IPS-15b (cell line): ENCODE results near the gene RUNDC3A.

Experiments
- H3K27me3 ChIP-seq: one replicate; pipeline ENCODE4 v1.6.1; 2013; ENCODE audit warnings: low read length; ENCODE audit not compliant: control insufficient read depth, insufficient read depth
- H3K36me3 ChIP-seq: one replicate; pipeline ENCODE4 v1.6.1; 2013; ENCODE audit warnings: low read length; ENCODE audit not compliant: control insufficient read depth, insufficient read depth
- H3K4me1 ChIP-seq: one replicate; pipeline ENCODE4 v1.6.1; 2013; ENCODE audit warnings: mild to moderate bottlenecking, low read length; ENCODE audit not compliant: control insufficient read depth, insufficient read depth
- H3K4me3 ChIP-seq: one replicate; pipeline ENCODE4 v1.5.1; 2013; ENCODE audit warnings: low read depth, low read length
- H3K9ac ChIP-seq: one replicate; pipeline ENCODE4 v1.6.1; 2013; ENCODE audit warnings: low read depth, mild to moderate bottlenecking, low read length
- H3K9me3 ChIP-seq: one replicate; pipeline ENCODE4 v1.6.1; 2013; ENCODE audit warnings: mild to moderate bottlenecking, low read length; ENCODE audit not compliant: control insufficient read depth, insufficient read depth

Gene RUNDC3A

GRCh38 chr17:44308320-44308818 is at the start of gene RUNDC3A:
TSS of gene RUNDC3A (plus strand) at chr17:44308601. CDS start at chr17:44308833, 232 bp downstream.
- Histone ChIP-seq H3K27me3 (no peaks in the 10 kb centered on the region), H3K4me3 (peak within 1 kb of the TSS; percentile 69), H3K4me1 (peaks cover 29% of the 10 kb centered on the region), H3K9ac (peak within 1 kb of the TSS; percentile 12), H3K36me3 (no peaks in the 10 kb centered on the region), H3K9me3 (no peaks in the 10 kb centered on the region)

- Histone ChIP-seq H3K4me1 (no peaks in the 10 kb centered on the region), H3K27me3 (no peaks in the 10 kb centered on the region), H3K9ac (no peak overlapping the region), H3K9me3 (no peaks in the 10 kb centered on the region), H3K4me3 (no peak overlapping the region), H3K36me3 (no peaks in the 10 kb centered on the region)
Observed at GRCh38 chr17:44258811-44259351, 49.5 kb upstream of the RUNDC3A start.

- no peaks in the 10 kb centered on the region for H3K36me3 ChIP-seq
- no peaks in the 10 kb centered on the region for H3K27me3 ChIP-seq
- H3K4me1 ChIP-seq = no peaks in the 10 kb centered on the region
- no peak overlapping the region for H3K4me3 ChIP-seq
- no peaks in the 10 kb centered on the region for H3K9me3 ChIP-seq
- H3K9ac ChIP-seq = no peak overlapping the region
Observed at GRCh38 chr17:44260296-44260695, 48.1 kb upstream of the RUNDC3A start.

GRCh38 chr17:44262654-44263225 is 45.7 kb upstream of the RUNDC3A start:
- no peak overlapping the region for H3K4me3 ChIP-seq
- no peaks in the 10 kb centered on the region for H3K27me3 ChIP-seq
- H3K4me1 ChIP-seq = no peaks in the 10 kb centered on the region
- no peaks in the 10 kb centered on the region for H3K36me3 ChIP-seq
- H3K9me3 ChIP-seq = no peaks in the 10 kb centered on the region
- no peak overlapping the region for H3K9ac ChIP-seq

GRCh38 chr17:44263345-44263902 is 45.0 kb upstream of the RUNDC3A start:
- no peaks in the 10 kb centered on the region for H3K4me1 ChIP-seq
- H3K9me3 ChIP-seq = no peaks in the 10 kb centered on the region
- H3K9ac ChIP-seq = no peak overlapping the region
- H3K27me3 ChIP-seq = no peaks in the 10 kb centered on the region
- no peak overlapping the region for H3K4me3 ChIP-seq
- no peaks in the 10 kb centered on the region for H3K36me3 ChIP-seq

GRCh38 chr17:44266402-44267164 is 41.8 kb upstream of the RUNDC3A start:
- Histone ChIP-seq H3K27me3 (no peaks in the 10 kb centered on the region), H3K4me3 (no peak overlapping the region), H3K9ac (no peak overlapping the region), H3K9me3 (no peaks in the 10 kb centered on the region), H3K4me1 (no peaks in the 10 kb centered on the region), H3K36me3 (no peaks in the 10 kb centered on the region)

- H3K4me1 ChIP-seq = no peaks in the 10 kb centered on the region
- H3K9me3 ChIP-seq = no peaks in the 10 kb centered on the region
- no peaks in the 10 kb centered on the region for H3K36me3 ChIP-seq
- H3K4me3 ChIP-seq = no peak overlapping the region
- H3K27me3 ChIP-seq = no peaks in the 10 kb centered on the region
- H3K9ac ChIP-seq = no peak overlapping the region
Observed at GRCh38 chr17:44267165-44267455, 41.3 kb upstream of the RUNDC3A start.

GRCh38 chr17:44267818-44268490 is 40.4 kb upstream of the RUNDC3A start, which contains the start of gene SLC4A1:
TSS of gene SLC4A1 (minus strand) at chr17:44268135. CDS start at chr17:44262866, 5,269 bp downstream.
- H3K4me1 ChIP-seq = no peaks in the 10 kb centered on the region
- H3K27me3 ChIP-seq = no peaks in the 10 kb centered on the region

GRCh38 chr17:44268709-44269534 is 39.5 kb upstream of the RUNDC3A start:
- Histone ChIP-seq H3K9ac (no peak overlapping the region), H3K9me3 (no peaks in the 10 kb centered on the region), H3K36me3 (no peaks in the 10 kb centered on the region), H3K4me1 (peaks cover 4% of the 10 kb centered on the region), H3K27me3 (no peaks in the 10 kb centered on the region), H3K4me3 (no peak overlapping the region)

More at GRCh38 chr17:44267818-44268490, 40.4 kb upstream of the RUNDC3A start, which contains the start of gene SLC4A1:
- no peak within 1 kb of the TSS for H3K4me3 ChIP-seq
- H3K9ac ChIP-seq = no peak within 1 kb of the TSS
- H3K9me3 ChIP-seq = no peaks in the 10 kb centered on the region
- no peaks in the 10 kb centered on the region for H3K36me3 ChIP-seq

GRCh38 chr17:44269535-44270240 is 38.7 kb upstream of the RUNDC3A start:
- Histone ChIP-seq H3K9me3 (no peaks in the 10 kb centered on the region), H3K36me3 (no peaks in the 10 kb centered on the region), H3K4me1 (peaks cover 5% of the 10 kb centered on the region), H3K27me3 (no peaks in the 10 kb centered on the region), H3K9ac (no peak overlapping the region), H3K4me3 (no peak overlapping the region)
